GM12891 (cell line): ENCODE results near the gene GGPS1.

Experiments
- POLR2A ChIP-seq: IDR thresholded peaks from 2 replicates; pipeline ENCODE4 v1.6.1; 2011; ENCODE audit warnings: low read depth, low read length, control low read depth
- POLR2AphosphoS5 ChIP-seq: IDR thresholded peaks from 2 replicates; pipeline ENCODE4 v1.6.1; 2011; ENCODE audit warnings: low read depth, low read length, control low read depth

DNA sequence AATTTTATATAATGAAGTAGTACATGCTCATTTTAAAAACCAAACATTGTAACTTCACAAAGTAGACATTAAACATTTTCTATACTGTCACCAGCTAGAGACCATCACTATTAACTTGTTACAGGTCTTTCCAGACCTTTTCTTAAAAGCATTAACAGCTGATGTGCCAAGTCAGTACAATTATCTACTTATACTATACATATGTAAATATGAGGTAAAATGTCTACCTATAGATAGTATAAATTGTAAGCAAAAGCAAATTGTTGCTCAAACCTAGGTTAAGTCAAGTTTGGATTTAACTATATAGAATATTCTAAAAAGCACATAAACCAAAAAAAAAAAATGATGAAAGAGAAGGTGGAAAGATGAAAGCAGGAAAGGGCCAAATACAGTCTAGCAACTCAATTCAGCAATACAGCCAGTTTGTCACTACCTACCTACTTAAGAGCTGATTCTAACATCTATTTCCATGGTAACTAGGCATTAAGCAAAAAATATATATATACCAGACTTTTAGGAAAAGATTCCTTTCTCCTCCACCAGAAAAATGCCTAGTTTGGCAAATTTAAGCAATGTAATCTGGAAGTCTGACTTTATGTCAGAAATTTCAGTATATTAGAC, 34.9 kb upstream of the GGPS1 start:
- TF ChIP-seq POLR2AphosphoS5: no peak
- no peak for TF ChIP-seq POLR2A
